GM18951 (cell line): ENCODE data around the gene KRT74.

ENCODE experiments used
- POLR2A ChIP-seq: IDR thresholded peaks from 4 replicates; pipeline ENCODE4 v1.6.1; 2011; ENCODE audit warnings: mild to moderate bottlenecking; ENCODE audit not compliant: insufficient read length, insufficient read depth; ENCODE audit errors: extremely low read depth
- in situ Hi-C: fragments of 300-500 bp; cut with MboI; formaldehyde crosslinking; loops from one replicate; pipeline ENCODE4 v1.12.0; 2022; ENCODE audit warnings: low sequenced_read_pairs, mixed read lengths, inconsistent platforms; ENCODE audit not compliant: unreplicated experiment

KRT74 gene

GRCh38 chr12:52591521-52591920 lies 17.9 kb upstream of the KRT74 start:
- no peak for TF ChIP-seq POLR2A
- in situ Hi-C loops = no loop called here

- no peak for TF ChIP-seq POLR2A
- in situ Hi-C loops = no loop called here
Observed at GRCh38 chr12:52590021-52590420, 16.4 kb upstream of the KRT74 start.

GRCh38 chr12:52587563-52587962 lies 13.9 kb upstream of the KRT74 start:
- TF ChIP-seq POLR2A = no peak
- in situ Hi-C loops = no loop called here

GRCh38 chr12:52585946-52586345 lies 12.3 kb upstream of the KRT74 start:
- no peak for TF ChIP-seq POLR2A
- in situ Hi-C loops = no loop called here

- TF ChIP-seq POLR2A = no peak
- in situ Hi-C loops = no loop called here
Observed at GRCh38 chr12:52585066-52585465, 11.4 kb upstream of the KRT74 start.

GRCh38 chr12:52584156-52584682 lies 10.6 kb upstream of the KRT74 start:
- TF ChIP-seq POLR2A = no peak
- in situ Hi-C loops = no loop called here

- TF ChIP-seq POLR2A = no peak
- in situ Hi-C loops = no loop called here
Observed at GRCh38 chr12:52582971-52583456, 9.4 kb upstream of the KRT74 start.

- in situ Hi-C loops = no loop called here
- no peak for TF ChIP-seq POLR2A
Observed at GRCh38 chr12:52582486-52582885, 8.8 kb upstream of the KRT74 start.

- in situ Hi-C loops = no loop called here
Observed at GRCh38 chr12:52581481-52581880, 7.8 kb upstream of the KRT74 start.

GRCh38 chr12:52581066-52581465 lies 7.4 kb upstream of the KRT74 start:
- in situ Hi-C loops = no loop called here
- TF ChIP-seq POLR2A = no peak

More at GRCh38 chr12:52581481-52581880, 7.8 kb upstream of the KRT74 start:
- TF ChIP-seq POLR2A = no peak

- no peak for TF ChIP-seq POLR2A
- in situ Hi-C loops = no loop called here
Observed at GRCh38 chr12:52580496-52580895, 6.9 kb upstream of the KRT74 start.

- TF ChIP-seq POLR2A = no peak
- in situ Hi-C loops = no loop called here
Observed at GRCh38 chr12:52579468-52580465, 6.1 kb upstream of the KRT74 start.

- in situ Hi-C loops = no loop called here
Observed at GRCh38 chr12:52578469-52578868, 4.8 kb upstream of the KRT74 start.

GRCh38 chr12:52577316-52577715 lies 3.7 kb upstream of the KRT74 start:
- in situ Hi-C loops = no loop called here
- no peak for TF ChIP-seq POLR2A

More at GRCh38 chr12:52578469-52578868, 4.8 kb upstream of the KRT74 start:
- TF ChIP-seq POLR2A = no peak

GRCh38 chr12:52575948-52576347 lies 2.3 kb upstream of the KRT74 start:
- TF ChIP-seq POLR2A = no peak
- in situ Hi-C loops = no loop called here
